Jurkat, Clone E6-1 (cell line): Measurements from ENCODE around the gene NLRP12.
A peak's percentile ranks its signal among the peaks of the same experiment; 100 is the strongest.
"Not testable (repeated sequence)": the region's sequence is repeated elsewhere in the genome, so short reads cannot be mapped to it uniquely, and the experiment has no call there.

Source experiments
- DNase-seq: peaks from one replicate; pipeline ENCODE4 v3.0.0-alpha.2; 2011; ENCODE audit warnings: low read depth, low spot score
- H3K4me3 ChIP-seq: 2 replicates; pipeline ENCODE4 v1.5.1; 2011; ENCODE audit warnings: mild to moderate bottlenecking, low read length, control low read depth, moderate library complexity

Gene NLRP12

GRCh38 chr19:53844849-53845246 is 20.7 kb upstream of the NLRP12 start:
- H3K4me3 ChIP-seq, result no peak overlapping the region
- DNase-seq, result no peak

DNA sequence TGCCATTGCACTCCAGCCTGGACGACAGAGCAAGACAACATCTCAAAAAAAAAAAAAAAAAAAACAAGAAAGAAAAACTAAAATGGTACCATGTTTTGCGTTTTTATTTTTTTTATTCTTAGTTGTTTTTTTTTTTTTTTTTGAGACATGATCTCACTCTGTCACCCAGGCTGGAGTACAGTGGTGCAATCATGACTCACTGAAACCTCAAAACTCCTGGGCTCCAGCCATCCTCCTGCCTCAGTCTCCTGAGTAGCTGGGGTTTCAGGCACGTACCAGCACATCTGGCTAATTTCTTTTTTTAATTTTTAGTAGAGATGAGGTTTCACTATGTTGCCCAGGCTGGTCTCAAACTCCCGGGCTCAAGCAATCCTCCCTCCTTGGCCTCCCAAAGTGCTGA is 16.8 kb upstream of the NLRP12 start:
- not testable (repeated sequence) for DNase-seq, H3K4me3 ChIP-seq

- DNase-seq, H3K4me3 ChIP-seq: not testable (repeated sequence)
Measured at GRCh38 chr19:53840241-53840640, 16.1 kb upstream of the NLRP12 start.

DNA sequence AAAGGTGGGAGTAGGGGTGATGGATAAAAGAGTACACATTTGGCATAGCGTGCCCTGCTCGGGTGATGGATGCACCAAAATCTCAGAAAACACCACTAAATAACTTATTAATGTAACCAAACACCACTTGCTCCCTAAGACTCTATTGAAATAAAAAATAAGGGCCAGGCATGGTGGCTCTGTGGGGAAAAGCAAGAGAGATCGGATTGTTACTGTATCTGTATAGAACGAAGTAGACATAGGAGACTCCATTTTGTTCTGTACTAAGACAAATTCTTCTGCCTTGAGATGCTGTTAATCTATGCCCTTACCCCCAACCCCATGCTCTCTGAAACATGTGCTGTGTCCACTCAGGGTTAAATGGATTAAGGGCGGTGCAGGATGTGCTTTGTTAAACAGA is 14.3 kb upstream of the NLRP12 start:
- not testable (repeated sequence) for H3K4me3 ChIP-seq, DNase-seq

GRCh38 chr19:53832861-53833260 is 8.7 kb upstream of the NLRP12 start:
- DNase-seq, H3K4me3 ChIP-seq: not testable (repeated sequence)

GRCh38 chr19:53828531-53828930 is 4.4 kb upstream of the NLRP12 start:
- no peak for DNase-seq
- no peak overlapping the region for H3K4me3 ChIP-seq

DNA sequence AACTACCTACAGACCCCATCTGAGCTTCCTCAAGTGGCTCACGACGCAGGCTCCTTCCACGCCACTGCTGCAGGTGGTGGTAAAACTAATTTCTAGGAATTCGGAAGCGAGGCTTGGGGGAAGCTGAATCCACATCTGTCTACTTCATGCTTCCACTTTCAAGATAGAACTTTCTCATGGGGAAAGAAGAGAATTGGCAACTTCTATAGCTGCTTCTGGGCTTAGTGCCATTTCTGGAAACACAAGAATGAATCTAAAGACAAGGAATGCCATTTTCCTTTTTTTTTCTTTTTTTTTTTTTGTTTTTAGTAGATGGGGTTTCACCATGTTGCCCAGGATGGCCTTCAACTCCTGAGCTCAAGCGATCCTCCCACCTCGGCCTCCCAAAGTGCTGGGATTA is 2.8 kb upstream of the NLRP12 start:
- no peak for DNase-seq
- H3K4me3 ChIP-seq, result no peak overlapping the region

- no peak overlapping the region for H3K4me3 ChIP-seq
- DNase-seq, result no peak
Measured at GRCh38 chr19:53823380-53824120, 564 bp downstream of the NLRP12 start.

DNA sequence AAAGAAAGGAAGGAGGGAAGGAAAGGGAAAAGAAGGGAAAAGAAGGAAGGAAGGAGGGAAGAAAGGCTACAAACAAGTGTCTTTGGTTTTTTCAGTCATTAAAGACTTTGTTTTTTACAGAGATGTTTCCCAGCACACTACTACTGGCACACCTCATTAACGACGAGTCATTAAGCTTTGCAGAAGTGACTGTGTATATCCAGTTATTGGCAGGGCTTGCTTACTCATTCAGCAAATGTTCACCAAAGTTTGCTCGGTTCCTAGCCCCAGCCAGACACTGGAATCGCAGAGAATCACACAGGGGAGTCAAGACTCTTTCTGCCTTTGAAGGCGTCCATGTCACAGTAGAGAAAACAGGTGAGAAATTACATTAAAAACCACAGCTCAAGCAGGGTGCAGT is 4.3 kb downstream of the NLRP12 start:
- DNase-seq, result no peak
- no peak overlapping the region for H3K4me3 ChIP-seq

- no peak overlapping the region for H3K4me3 ChIP-seq
- no peak for DNase-seq
Measured at GRCh38 chr19:53818756-53819155, 5.4 kb downstream of the NLRP12 start.

GRCh38 chr19:53813996-53814395 is 10.1 kb downstream of the NLRP12 start:
- DNase-seq, result no peak
- no peak overlapping the region for H3K4me3 ChIP-seq

DNA sequence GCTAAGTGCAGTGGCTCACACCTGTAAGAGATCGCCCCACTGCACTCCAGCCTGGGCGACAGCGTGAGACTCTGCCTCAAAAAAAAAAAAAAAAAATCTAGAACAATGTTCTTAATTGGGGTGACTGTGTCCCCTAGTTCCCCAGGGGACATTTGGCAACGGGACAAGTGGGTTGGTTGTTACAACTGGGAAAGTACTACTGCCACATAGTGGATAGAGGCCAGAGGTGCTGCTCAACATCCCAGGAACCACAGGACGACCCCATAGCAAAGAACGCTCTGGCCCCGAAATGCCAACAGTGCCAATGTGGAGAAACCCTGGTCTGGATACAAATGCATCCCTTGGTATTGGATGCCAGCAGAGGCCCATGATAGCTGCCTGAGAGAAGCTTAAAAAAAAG is 11.8 kb downstream of the NLRP12 start:
- no peak for DNase-seq
- H3K4me3 ChIP-seq, result no peak overlapping the region

GRCh38 chr19:53810891-53811290 is 13.2 kb downstream of the NLRP12 start:
- H3K4me3 ChIP-seq, result no peak overlapping the region

DNA sequence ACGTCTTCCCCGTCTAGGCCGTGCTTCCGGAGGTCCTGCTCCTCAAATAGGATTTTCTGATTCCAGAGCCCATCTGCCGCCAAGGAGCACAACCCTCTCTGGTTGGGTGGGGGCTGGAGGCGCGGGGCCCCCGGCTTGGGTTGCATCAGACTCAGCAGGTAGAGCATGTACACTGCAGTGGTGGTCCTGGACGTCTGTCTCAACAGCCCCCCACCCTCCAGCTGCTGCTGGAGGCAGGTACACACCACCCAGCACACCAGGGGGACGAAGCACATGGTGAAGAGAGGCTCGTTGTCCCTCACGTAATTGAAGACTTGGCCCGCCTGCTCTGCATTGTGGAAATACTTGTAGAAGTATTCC is 13.9 kb downstream of the NLRP12 start:
- no peak overlapping the region for H3K4me3 ChIP-seq
- DNase-seq, result no peak

More at GRCh38 chr19:53810891-53811290, 13.2 kb downstream of the NLRP12 start:
- no peak for DNase-seq

GRCh38 chr19:53809518-53810186 is 14.5 kb downstream of the NLRP12 start:
- no peak for DNase-seq
- no peak overlapping the region for H3K4me3 ChIP-seq

- DNase-seq, result no peak
- H3K4me3 ChIP-seq, result no peak overlapping the region
Measured at GRCh38 chr19:53808710-53809125, 15.4 kb downstream of the NLRP12 start.

DNA sequence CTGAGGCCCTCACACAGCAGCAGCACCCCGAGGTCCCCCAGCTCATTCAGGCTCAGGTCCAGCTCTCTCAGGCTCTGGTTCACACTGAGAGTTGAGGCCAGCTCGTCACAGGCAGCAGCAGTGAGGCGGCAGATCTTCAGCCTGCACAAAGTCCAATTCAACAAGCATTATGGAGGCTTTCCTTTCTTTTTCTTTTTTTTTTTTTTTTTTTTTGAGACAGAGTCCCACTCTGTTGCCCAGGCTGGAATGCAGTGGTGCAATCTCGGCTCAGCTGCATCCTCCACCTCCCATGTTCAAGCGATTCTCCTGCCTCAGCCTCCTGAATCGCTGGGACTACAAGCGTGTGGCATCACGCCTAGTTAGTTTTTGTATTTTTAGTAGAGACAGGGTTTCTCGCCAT is 22.9 kb downstream of the NLRP12 start:
- no peak for DNase-seq
- H3K4me3 ChIP-seq, result no peak overlapping the region

DNA sequence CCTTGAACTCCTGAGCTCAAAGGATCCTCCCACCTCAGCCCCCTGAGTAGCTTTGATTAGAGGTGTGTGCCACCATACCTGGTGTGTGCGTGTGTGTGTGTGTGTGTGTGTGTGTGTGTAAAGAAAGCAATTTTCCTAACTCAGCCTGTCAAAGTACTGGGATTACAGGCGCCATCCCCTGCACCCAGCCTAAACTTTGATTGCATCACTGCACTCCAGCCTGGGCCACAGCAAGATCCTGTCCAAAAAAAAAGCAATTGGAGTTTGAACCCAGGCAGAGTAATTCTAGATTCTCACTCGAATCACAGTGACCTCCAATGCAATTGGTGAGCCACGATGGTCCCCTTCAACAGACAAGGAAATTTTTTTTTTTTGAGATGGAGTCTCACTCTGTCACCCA is 29.1 kb downstream of the NLRP12 start:
- H3K4me3 ChIP-seq, result no peak overlapping the region
- DNase-seq, result no peak

GRCh38 chr19:53792721-53793433 is 31.2 kb downstream of the NLRP12 start:
- peak; percentile 72 for DNase-seq
- no peak overlapping the region for H3K4me3 ChIP-seq
